ENCODE results near the gene UNC93B1. TPM values are rescaled to one million over a fixed set of nuclear protein-coding genes. Genes with fewer than 3 reads are reported as not detected.

The UNC93B1 gene
- total RNA-seq, 1 donor, result 44.4 TPM

- peak in 1 of 3 donors; percentile 59 for DNase-seq (ENCODE audit: low read depth in 2 of 3, low spot score in 2 of 3)
Measured at GRCh38 chr11:68011051-68011943, 7.4 kb upstream of the UNC93B1 start.

GRCh38 chr11:68010090-68011041, 6.5 kb upstream of the UNC93B1 start, which contains the start of gene ALDH3B1:
TSS of gene ALDH3B1 (plus strand) at chr11:68010327. CDS start at chr11:68015298, 4,971 bp downstream.
- DNase-seq (ENCODE audit: low read depth in 2 of 3, low spot score in 2 of 3), result peak in 2 of 3 donors; percentile 63 to 76

- peak in 2 of 3 donors; percentile 79 to 86 for DNase-seq (ENCODE audit: low read depth in 2 of 3, low spot score in 2 of 3)
Measured at GRCh38 chr11:68009391-68010089, 5.6 kb upstream of the UNC93B1 start.

GRCh38 chr11:68008381-68009337, 4.8 kb upstream of the UNC93B1 start:
- DNase-seq (ENCODE audit: low read depth in 2 of 3, low spot score in 2 of 3), result peak in 1 of 3 donors; percentile 64

- no peak for DNase-seq (ENCODE audit: low read depth in 2 of 3, low spot score in 2 of 3)
Measured at GRCh38 chr11:68007498-68008380, 3.8 kb upstream of the UNC93B1 start.

- no peak for DNase-seq (ENCODE audit: low read depth in 2 of 3, low spot score in 2 of 3)
Measured at GRCh38 chr11:68006606-68007166, 2.8 kb upstream of the UNC93B1 start.

- no peak for DNase-seq (ENCODE audit: low read depth in 2 of 3, low spot score in 2 of 3)
Measured at GRCh38 chr11:68004551-68005335, 846 bp upstream of the UNC93B1 start.

- DNase-seq (ENCODE audit: low read depth in 2 of 3, low spot score in 2 of 3), result peak in 1 of 3 donors; percentile 33
Measured at GRCh38 chr11:68002938-68003845, 705 bp downstream of the UNC93B1 start.

GRCh38 chr11:68002575-68002937, 1.3 kb downstream of the UNC93B1 start:
- DNase-seq (ENCODE audit: low read depth in 2 of 3, low spot score in 2 of 3), result no peak

- DNase-seq (ENCODE audit: low read depth in 2 of 3, low spot score in 2 of 3), result no peak
Measured at GRCh38 chr11:67999704-68000103, 4.2 kb downstream of the UNC93B1 start.

GRCh38 chr11:67999201-67999629, 4.7 kb downstream of the UNC93B1 start:
- DNase-seq (ENCODE audit: low read depth in 2 of 3, low spot score in 2 of 3), result no peak

GRCh38 chr11:67998150-67999045, 5.5 kb downstream of the UNC93B1 start:
- DNase-seq (ENCODE audit: low read depth in 2 of 3, low spot score in 2 of 3), result peak in 1 of 3 donors; percentile 62

- no peak for DNase-seq (ENCODE audit: low read depth in 2 of 3, low spot score in 2 of 3)
Measured at GRCh38 chr11:67997475-67997921, 6.4 kb downstream of the UNC93B1 start.

- peak in 1 of 3 donors; percentile 18 for DNase-seq (ENCODE audit: low read depth in 2 of 3, low spot score in 2 of 3)
Measured at GRCh38 chr11:67996622-67997474, 7.0 kb downstream of the UNC93B1 start.
